Limb (tissue), 2 donors: ENCODE measurements around the gene PIK3R5.
A peak's percentile ranks its signal among the peaks of the same experiment; 100 is the strongest.
"Not testable (repeated sequence)": the region's sequence is repeated elsewhere in the genome, so short reads cannot be mapped to it uniquely, and the experiment has no call there.

Experiments
- DNase-seq, 2 donors: peaks; one replicate each; pipeline ENCODE4 v3.0.0-alpha.2; 2016; ENCODE audit errors: extremely low spot score in 2 of 2

The PIK3R5 gene

GRCh38 chr17:8965394-8966168, at the start of gene PIK3R5:
Gene PIK3R5, minus strand, starts transcription at chr17:8965707. Its CDS starts 54,213 bp downstream, at chr17:8911494.
- peak in 1 of 2 donors; percentile 62 for DNase-seq

GRCh38 chr17:9011001-9011400, 45.5 kb upstream of the PIK3R5 start:
- no peak for DNase-seq

DNA sequence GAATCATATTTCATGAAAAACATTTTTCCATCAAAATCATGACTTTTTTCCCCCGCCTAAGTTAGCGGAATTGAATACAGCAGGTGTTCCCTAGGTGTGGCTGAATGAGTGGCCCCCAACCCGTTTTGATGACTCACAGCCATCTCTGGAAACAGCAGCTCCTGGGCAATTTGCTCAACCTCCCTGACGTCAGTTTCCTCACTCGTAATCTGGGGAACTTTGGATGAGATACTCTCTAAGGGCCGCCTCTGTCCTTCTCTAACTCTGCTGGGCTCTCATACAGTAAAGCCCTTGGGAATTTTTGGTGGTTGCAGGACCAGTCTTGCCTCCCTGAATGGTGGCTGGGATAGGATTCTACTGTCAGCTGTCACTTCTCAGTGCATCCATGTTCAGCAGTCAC, 44.2 kb upstream of the PIK3R5 start:
- no peak for DNase-seq

- no peak for DNase-seq
These were observed 43.6 kb upstream of the PIK3R5 start for GRCh38 chr17:9009096-9009495.

- DNase-seq, result no peak
These were observed 41.7 kb upstream of the PIK3R5 start for GRCh38 chr17:9007052-9007714.

DNA sequence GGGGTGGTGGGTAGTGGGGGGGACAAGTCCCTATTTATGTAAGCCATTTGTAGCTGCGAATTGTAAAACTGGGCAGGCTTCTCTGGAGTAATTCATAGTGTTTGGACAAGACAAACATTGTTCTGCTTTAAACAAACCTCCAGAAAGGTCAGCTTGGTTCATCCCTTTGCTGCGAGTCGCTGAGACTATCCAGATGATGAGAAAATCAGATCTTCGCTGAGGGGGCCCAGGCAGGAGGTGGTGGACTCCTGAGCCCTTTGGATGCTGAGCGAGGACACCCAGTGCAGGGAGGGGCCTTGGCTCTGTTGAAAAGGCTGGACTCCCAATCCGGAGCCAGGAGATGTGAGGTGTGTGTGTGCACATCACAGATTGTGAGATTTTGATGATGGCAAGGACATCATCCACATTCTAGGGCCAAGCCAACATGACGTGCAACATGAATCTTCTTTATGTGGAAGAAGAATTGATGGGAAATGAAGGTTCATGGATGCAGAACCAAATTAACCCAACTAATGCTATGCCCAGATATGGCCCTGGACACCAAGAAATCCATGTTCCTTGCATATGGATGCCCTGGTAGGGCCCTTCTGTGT, 40.8 kb upstream of the PIK3R5 start:
- no peak for DNase-seq

DNA sequence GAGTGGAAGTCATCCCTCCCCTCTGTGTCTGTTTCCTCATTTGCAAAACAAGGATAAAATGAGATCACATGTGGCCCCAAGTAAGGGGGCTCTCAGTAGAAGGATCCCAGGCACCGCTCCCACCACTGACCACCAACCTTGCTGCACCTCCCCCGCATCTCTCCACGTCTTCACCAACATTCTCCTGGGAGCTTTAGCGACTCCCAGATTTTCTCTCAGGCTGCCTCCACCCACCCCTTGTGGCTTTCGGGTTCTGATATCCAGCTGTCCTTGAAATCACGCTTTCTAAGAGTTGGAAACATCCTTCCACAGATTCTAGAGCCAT, 39.4 kb upstream of the PIK3R5 start:
- DNase-seq, result no peak

- no peak for DNase-seq
These were observed 38.8 kb upstream of the PIK3R5 start for GRCh38 chr17:9004132-9004960.

- DNase-seq, result peak in 1 of 2 donors; percentile 63
These were observed 38.0 kb upstream of the PIK3R5 start for GRCh38 chr17:9003355-9004131.

DNA sequence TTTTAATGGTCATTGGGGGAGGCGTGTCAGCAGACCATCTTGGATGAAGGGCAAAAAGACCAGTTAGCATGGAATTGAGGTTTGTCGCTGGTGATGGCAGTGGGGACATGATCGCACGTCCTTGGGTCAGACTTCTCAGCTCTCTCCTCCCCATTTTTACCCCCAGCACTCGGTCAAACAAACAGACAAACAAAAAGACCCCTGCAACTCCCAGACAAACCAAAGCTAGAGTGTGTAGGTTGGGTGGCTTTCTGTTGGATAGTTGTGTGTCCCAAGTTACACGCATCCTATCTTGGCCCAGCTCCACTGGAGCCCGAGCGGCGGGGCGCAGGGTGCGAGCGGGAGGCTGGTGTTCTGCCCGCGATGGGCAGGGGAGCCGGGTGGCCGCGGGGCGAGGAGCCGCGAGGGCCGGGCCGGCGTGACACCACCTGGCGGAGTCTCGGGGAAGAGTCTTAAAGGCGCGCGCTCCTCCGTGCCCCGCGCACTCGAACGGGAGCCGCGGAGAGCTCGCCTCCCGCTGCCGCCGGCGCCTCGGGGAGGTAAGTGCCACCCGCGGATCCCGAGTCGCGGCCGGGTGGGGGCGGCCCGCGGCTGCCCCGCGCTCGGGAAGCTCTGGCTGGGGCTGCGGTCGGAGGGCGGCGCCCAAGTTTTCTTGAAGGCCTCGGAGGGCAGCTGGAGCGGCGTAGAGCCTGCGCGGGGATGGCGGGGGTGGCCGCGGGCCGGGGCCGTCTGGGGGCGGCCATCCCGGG, 37.3 kb upstream of the PIK3R5 start:
- DNase-seq, result peak in 1 of 2 donors; percentile 69

GRCh38 chr17:9002227-9002605, 36.7 kb upstream of the PIK3R5 start:
- DNase-seq, result no peak

DNA sequence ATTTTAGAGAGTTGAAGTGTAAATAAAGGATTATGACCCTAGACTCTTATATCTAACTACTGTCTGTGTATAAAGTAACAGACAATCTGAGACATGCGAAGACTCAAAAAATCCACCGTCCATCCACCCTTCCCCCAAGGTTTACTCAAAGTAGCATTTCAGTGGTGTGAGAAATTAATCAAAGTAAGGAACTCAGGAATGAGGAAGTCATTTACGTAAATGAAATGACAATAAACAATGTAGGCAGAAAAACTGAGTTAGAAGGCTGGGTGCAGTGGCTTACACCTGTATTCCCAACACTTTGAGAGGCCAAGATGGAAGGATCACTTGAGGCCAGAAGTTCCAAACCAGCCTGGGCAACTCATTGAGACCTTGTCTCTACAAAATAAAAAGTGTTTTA, 36.1 kb upstream of the PIK3R5 start:
- no peak for DNase-seq

DNA sequence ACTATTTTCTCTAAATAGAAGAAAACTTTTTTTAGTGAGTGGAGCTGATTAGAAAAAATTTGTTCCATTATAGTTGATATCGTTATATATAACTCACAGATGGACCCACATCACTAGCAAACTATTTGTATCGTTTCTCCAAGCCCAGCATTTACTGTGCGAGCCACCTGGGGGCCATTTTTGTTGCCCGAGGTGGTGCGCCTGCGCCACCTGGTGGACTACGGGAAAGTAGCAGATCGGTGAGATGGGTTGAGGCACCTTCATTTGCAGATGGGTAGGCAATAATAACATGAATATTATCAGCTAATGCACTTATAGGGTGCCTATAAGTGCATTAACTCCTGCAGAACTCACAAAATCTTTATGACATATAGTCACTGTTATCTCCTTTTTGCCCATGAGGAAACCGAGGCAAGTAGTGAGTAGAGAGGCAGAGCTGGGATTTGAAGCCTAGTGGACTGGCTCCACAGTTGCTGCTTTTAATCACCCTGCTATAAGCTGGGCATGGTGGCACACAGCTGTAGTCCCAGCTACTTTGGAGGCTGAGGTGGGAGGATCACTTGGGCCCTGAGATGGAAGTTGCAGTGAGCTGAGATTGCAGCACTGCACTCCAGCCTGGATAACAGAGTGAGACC, 32.6 kb upstream of the PIK3R5 start:
- peak in 1 of 2 donors; percentile 63 for DNase-seq

DNA sequence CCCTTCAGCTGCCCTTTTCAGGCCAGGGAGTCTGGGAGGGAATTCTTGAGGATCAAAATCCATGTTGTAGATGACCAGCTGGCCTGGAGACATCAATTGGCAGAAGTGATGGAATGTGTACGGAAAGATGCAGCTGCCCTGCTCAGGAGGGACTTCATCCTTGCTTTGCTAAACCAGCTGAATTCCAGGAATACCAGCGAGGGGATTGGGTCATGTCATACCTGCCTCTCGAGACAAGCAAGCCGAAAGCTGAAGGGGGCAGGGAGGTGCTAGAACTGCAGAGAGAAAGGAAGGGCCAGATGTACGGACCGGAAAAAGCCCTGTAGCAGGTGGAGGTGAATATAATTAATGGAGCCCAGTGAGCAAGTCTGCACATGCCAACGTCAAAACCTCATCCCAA, 30.2 kb upstream of the PIK3R5 start:
- DNase-seq, result no peak

GRCh38 chr17:8994319-8994718, 28.8 kb upstream of the PIK3R5 start:
- DNase-seq, result peak; percentile 27 to 76

DNA sequence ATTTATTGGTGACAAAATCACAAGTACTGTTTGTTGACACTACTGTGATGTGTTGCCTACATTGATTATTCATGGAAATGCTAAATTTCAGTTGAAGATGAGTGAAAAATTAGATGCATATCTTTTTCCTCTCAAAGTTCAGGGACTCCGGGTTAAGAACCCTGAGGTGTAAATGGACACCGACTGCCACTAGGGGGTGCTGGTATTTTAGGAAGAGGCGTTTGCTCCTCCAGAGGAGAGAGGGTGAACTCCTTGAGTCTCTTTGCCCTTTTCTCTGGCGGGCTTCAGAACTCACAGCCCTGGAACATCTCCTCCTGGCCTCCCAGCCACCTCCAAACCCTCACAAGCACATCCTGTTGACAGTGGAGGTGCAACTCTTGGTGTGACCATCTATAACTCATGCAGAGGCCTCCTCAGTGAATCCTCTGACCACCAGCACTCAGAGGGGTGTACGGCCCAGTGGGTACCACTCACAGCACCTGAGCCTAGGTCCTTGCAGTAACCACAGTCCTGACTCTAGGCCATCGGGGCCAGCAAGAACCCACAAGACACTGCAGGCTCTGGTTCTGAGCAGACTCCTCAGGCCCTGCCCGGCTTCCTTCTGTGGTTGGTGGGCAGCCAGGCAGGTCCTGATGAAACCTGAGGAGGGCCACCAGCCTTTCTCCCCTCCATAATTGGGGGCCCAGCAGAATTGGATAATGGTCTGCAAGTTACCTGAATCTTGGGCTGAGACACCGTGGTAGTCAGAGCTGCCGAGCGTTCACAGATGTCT, 26.2 kb upstream of the PIK3R5 start:
- peak; percentile 55 to 76 for DNase-seq

DNA sequence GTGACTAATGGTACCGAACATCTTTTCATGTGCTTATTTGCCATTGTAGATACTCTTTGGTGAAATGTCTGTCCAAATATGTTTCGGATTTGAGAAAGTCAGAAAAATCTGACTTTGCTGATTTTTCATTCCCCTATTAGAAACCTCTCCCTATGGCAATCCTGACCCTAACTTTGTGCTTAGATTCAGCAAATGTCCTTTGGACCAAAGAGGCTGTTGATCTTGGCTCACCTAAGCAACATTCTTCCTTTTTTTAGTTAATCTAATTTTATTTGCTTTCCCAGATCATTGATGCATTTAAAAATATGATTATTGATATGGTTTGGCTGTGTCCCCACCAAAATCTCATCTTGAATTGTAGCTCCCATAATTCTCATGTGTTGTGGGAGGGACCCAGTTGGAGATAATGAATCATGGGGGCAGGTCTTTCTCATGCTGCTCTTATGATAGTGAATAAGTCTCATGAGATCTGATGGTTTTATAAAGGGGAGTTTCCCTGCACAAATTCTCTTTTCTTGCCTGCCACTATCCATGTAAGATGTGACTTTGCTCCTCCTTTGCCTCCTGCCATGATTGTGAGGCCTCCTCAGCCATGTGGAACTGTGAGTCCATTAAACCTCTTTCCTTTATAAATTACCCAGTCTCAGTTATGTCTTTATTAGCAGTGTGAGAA, 22.9 kb upstream of the PIK3R5 start:
- not testable (repeated sequence) for DNase-seq

DNA sequence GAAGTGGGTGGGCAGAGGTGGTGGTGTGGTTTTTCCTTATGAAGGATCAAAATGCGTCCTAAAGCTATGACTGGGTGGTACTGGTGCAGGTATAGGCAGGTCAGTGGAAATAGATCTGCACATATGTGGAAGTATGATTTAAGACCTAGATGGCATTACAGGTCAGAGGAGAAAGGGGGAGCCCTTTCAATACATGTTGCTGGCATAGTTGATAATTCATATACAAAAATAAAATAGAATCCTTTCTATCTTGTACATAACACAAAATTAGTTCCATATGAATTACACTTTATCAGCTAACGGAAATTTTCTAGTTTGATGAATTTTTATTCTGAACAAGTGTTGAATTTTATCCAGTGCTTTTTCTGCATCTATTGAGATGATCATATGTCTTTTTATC, 20.8 kb upstream of the PIK3R5 start:
- no peak for DNase-seq
